K562 (cell line): Measurements from ENCODE around the gene APOLD1. TPM values are rescaled to one million over a fixed set of nuclear protein-coding genes. Genes with fewer than 3 reads are reported as not detected.

Experiments
- ATAC-seq: fragments of 200-7000 bp; cut with Tn5 transposase; 3 replicates; pipeline ENCODE4 v1.9.1; 2020; ENCODE audit warnings: moderate library complexity
- BruUV-seq: library from RNA; stranded (reverse); fragments of 400-500 nt; replicated peaks from 2 replicates; lab custom pipeline; 2021; lab: Mats Ljungman, UMichigan
- CTCF ChIA-PET: fragments of 300-600 bp; formaldehyde crosslinking; extraction: SDS; loops from one replicate; lab custom pipeline; 2021; ENCODE audit warnings: low intra/inter-chr PET ratio; lab: Yijun Ruan, JAX
- POLR2A ChIA-PET: fragments of 300-600, 350-650 bp; sonication (Branson Sonifier 250); formaldehyde crosslinking; extraction: SDS; loops from one replicate; lab custom pipeline; 2021; ENCODE audit warnings: antibody characterized with exemption, inconsistent platforms; lab: Yijun Ruan, JAX
- DNase-seq, 4 experiments: peaks; one replicate each; pipeline versions ENCODE4 v3.0.0 to v3.0.0-alpha.2; 2011 to 2018; ENCODE audit warnings: low spot score in 3 of 4, mixed read lengths in 3 of 4; ENCODE audit errors: extremely low read depth in 1 of 4
- FAIRE-seq: peaks from 2 replicates; lab custom pipeline; 2011; peaks lifted over from hg19 to GRCh38; lab: Jason Lieb, UNC
- H2AFZ ChIP-seq: 2 replicates; pipeline ENCODE4 v1.6.0; 2011; ENCODE audit warnings: low read depth, low read length, control low read depth, inconsistent platforms
- H3K27ac ChIP-seq: fragments of 200-600 bp; 3 replicates; pipeline ENCODE4 v1.8.0; 2011; ENCODE audit warnings: low read depth, mild to moderate bottlenecking, control low read depth, inconsistent platforms, low read length, moderate library complexity, mixed read lengths; ENCODE audit errors: extremely low read depth
- H3K27me3 ChIP-seq, 2 experiments: fragments of 300-600 bp in 1 of 2; 2 replicates in 1 of 2; 3 replicates in 1 of 2; pipeline versions ENCODE4 v1.6.0 to v1.8.0; 2011; ENCODE audit warnings: inconsistent platforms in 2 of 2, low read length in 2 of 2, mild to moderate bottlenecking in 1 of 2, mixed read lengths in 1 of 2, moderate library complexity in 1 of 2; ENCODE audit not compliant: control insufficient read depth in 2 of 2, insufficient read depth in 2 of 2
- H3K36me3 ChIP-seq: fragments of 300-600 bp; 3 replicates; pipeline ENCODE4 v1.8.0; 2011; ENCODE audit warnings: mild to moderate bottlenecking, low read length, inconsistent platforms; ENCODE audit not compliant: control insufficient read depth, insufficient read depth
- H3K4me1 ChIP-seq, 2 experiments: fragments of 200-600 bp in 1 of 2; replicated peaks in 1 of 2; 2 replicates in 1 of 2; 3 replicates in 1 of 2; pipeline versions ENCODE4 v1.5.1 to v1.8.0; 2011; ENCODE audit warnings: inconsistent platforms in 2 of 2, low read length in 2 of 2, mild to moderate bottlenecking in 1 of 2, mixed read lengths in 1 of 2, moderate library complexity in 1 of 2; ENCODE audit not compliant: control insufficient read depth in 2 of 2, insufficient read depth in 2 of 2
- H3K4me2 ChIP-seq: 2 replicates; pipeline ENCODE4 v1.6.1; 2011; ENCODE audit warnings: low read length, control low read depth, inconsistent platforms, mixed read lengths; ENCODE audit not compliant: insufficient read depth
- H3K4me3 ChIP-seq: fragments of 200-600 bp; sonication (generic), shearing (Covaris generic); 2 replicates; pipeline ENCODE4 v1.5.1; 2016; ENCODE audit warnings: control low read depth, inconsistent platforms
- H3K79me2 ChIP-seq: fragments of 200-600 bp; 3 replicates; pipeline ENCODE4 v1.8.0; 2011; ENCODE audit warnings: low read length, inconsistent platforms; ENCODE audit not compliant: control insufficient read depth, insufficient read depth
- H3K9ac ChIP-seq, 2 experiments: 2 replicates each; pipeline versions ENCODE4 v1.6.0 to v1.6.1; 2011; ENCODE audit warnings: low read depth in 2 of 2, low read length in 2 of 2, control low read depth in 1 of 2, inconsistent platforms in 1 of 2, mild to moderate bottlenecking in 1 of 2, mixed read lengths in 1 of 2; ENCODE audit not compliant: insufficient read depth in 1 of 2
- H3K9me1 ChIP-seq: one replicate; pipeline ENCODE4 v1.6.0; 2011; ENCODE audit warnings: inconsistent platforms, mild to moderate bottlenecking, low read length, moderate library complexity; ENCODE audit not compliant: control insufficient read depth, insufficient read depth
- H3K9me3 ChIP-seq: replicated peaks from 2 replicates; pipeline ENCODE4 v1.5.1; 2011; ENCODE audit warnings: low read depth, low read length, inconsistent platforms; ENCODE audit not compliant: control insufficient read depth, insufficient read depth
- H4K20me1 ChIP-seq: replicated peaks from 2 replicates; pipeline ENCODE4 v1.6.1; 2011; ENCODE audit warnings: low read length, inconsistent platforms, mixed read lengths; ENCODE audit not compliant: control insufficient read depth, insufficient read depth
- HDGF ChIP-seq: fragments of 450-650 bp; IDR thresholded peaks from 2 replicates; pipeline ENCODE4 v1.6.1; 2016
- RBBP5 ChIP-seq: fragments of 200-600 bp; sonication (generic); IDR thresholded peaks from 2 replicates; pipeline ENCODE4 v1.6.1; 2012; ENCODE audit warnings: borderline replicate concordance, mild to moderate bottlenecking, low read length, control low read depth, inconsistent platforms; ENCODE audit not compliant: insufficient read depth, poor library complexity, severe bottlenecking
- RBM34 ChIP-seq: fragments of 200-400 bp; formaldehyde crosslinking; IDR thresholded peaks from 2 replicates; pipeline ENCODE4 v1.6.1; 2018; ENCODE audit warnings: low read length, borderline replicate concordance; ENCODE audit not compliant: insufficient read depth
- SIN3A ChIP-seq, 2 experiments: fragments of 150-350 bp in 1 of 2; IDR thresholded peaks; 2 replicates each; pipeline ENCODE4 v1.6.1; 2011 to 2016; ENCODE audit warnings: borderline replicate concordance in 2 of 2, low read depth in 2 of 2, low read length in 2 of 2, mild to moderate bottlenecking in 2 of 2, moderate library complexity in 2 of 2; ENCODE audit not compliant: control insufficient read depth in 1 of 2
- SPI1 ChIP-seq: IDR thresholded peaks from 2 replicates; pipeline ENCODE4 v1.6.1; 2011; ENCODE audit warnings: low read depth, low read length, control low read depth, borderline replicate concordance
- TRIM28 ChIP-seq: fragments of 450-650 bp; IDR thresholded peaks from 2 replicates; pipeline ENCODE4 v1.6.1; 2017
- ZNF165 ChIP-seq: fragments of 250-450 bp; sonication (Bioruptor Pico); IDR thresholded peaks from 2 replicates; pipeline ENCODE4 v1.4.0; 2020; ENCODE audit warnings: borderline replicate concordance
- WGBS: fragments of 100-300 bp; shearing (Covaris generic); methylation state at CpG from one replicate; pipeline ENCODE4 v1.1.6; 2016; ENCODE audit warnings: low coverage, mixed read lengths; ENCODE audit not compliant: insufficient coverage; ENCODE audit errors: missing lambda C conversion rate; 5-methylcytosine and 5-hydroxymethylcytosine counted together
- in situ Hi-C: fragments of 300-500 bp; cut with MboI; formaldehyde crosslinking; loops from 4 replicates; pipeline ENCODE4 v1.15.0; 2018; ENCODE audit warnings: inconsistent platforms, mixed read lengths
- intact Hi-C: fragments of 100-400 bp; cut with micrococcal nuclease; formaldehyde crosslinking; loops from 2 replicates; pipeline ENCODE4 v1.14.2; 2022
- polyA plus RNA-seq, 8 experiments: library from polyadenylated mRNA; depleted of rRNA in 4 of 8; stranded (reverse) in 5 of 8; unstranded in 3 of 8; fragments of >200 nt; fragmentation: Nextera tagmentation in 2 of 8; fragmentation: Illumina TruSeq in 1 of 8; extraction: Ambion mirVana in 2 of 8; extraction: Trizol in 1 of 8; gene quantifications; 2 replicates each; pipeline versions ENCODE4 v1.2.1 to v1.2.3, GENCODE V29; 2011 to 2014; ENCODE audit warnings: inconsistent platforms in 1 of 8, missing spikeins in 1 of 8
- total RNA-seq, 7 experiments: library from RNA; depleted of rRNA in 6 of 7; stranded (reverse); fragments of >200 nt in 6 of 7; fragmentation: Illumina TruSeq in 2 of 7; extraction: Trizol in 2 of 7; gene quantifications; 2 replicates each; pipeline versions ENCODE4 v1.2.1 to v1.2.3, GENCODE V29; 2011 to 2021; ENCODE audit warnings: low replicate concordance in 1 of 7
- TF ChIP-seq, protein P1 (sequence below): fragments of 200-800 bp; sonication (Bioruptor generic); IDR thresholded peaks from 2 replicates; pipeline ENCODE4 v1.6.1; 2017; ENCODE audit warnings: missing genetic modification characterization, missing compliant biosample characterization
- TF ChIP-seq, protein P2 (sequence below): fragments of 200-800 bp; sonication (Bioruptor generic); IDR thresholded peaks from 2 replicates; pipeline ENCODE4 v1.6.1; 2016; ENCODE audit warnings: missing genetic modification characterization, missing compliant biosample characterization
- TF ChIP-seq, protein P3 (sequence below): sonication (generic); formaldehyde crosslinking; IDR thresholded peaks from 2 replicates; pipeline ENCODE4 v1.8.0; 2022; ENCODE audit warnings: missing genetic modification reagents, mild to moderate bottlenecking, borderline replicate concordance
- TF ChIP-seq, protein P4 (sequence below): fragments of 250-450 bp; sonication (Bioruptor Pico); IDR thresholded peaks from 2 replicates; pipeline ENCODE4 v1.8.0; 2021; ENCODE audit warnings: borderline replicate concordance, mild to moderate bottlenecking, moderate library complexity; ENCODE audit not compliant: poor library complexity, severe bottlenecking

Gene APOLD1
- total and polyA plus RNA-seq, 9 of the 15 experiments (the other 6 are each of a cell fraction or from before 2014, with no cell fraction given), result 0.28 to 1.1 (median 0.61) TPM

DNA sequence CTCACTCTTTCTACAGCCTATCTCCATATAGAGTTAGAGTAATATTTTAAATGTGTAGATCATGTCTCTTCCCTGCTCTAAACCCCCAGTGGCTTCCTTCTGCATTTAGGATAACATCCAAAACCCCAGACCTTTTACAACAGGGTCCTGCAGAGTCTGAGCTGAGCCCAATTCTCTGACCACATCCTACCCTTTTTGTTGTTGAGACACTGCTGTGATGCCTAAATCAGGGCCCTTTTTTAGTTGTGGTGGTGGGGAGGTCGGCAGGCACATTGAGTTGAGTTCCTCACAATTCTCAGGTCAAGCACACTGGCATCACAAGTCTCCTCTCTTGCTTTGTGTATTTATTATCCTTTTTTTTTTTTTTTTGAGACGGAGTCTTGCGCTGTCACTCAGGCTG is 25.9 kb downstream of the APOLD1 start:
- 36% methylated on average over 1 of the region's 3 CpGs for WGBS
- H3K27me3 ChIP-seq, result no peaks in the 10 kb centered on the region
- intact Hi-C loops (no loop called here), in situ Hi-C loops (no loop called here)
- H3K36me3 ChIP-seq, result peaks cover 16% of the 10 kb centered on the region; the same call in 2 of the 3 replicates
- H3K9ac ChIP-seq, result no peak overlapping the region
- no peak overlapping the region for H2AFZ ChIP-seq
- TF ChIP-seq ZNF165 (CRISPR knock-in tag) (no peak), HDGF (no peak), TRIM28 (no peak), SPI1 (no peak), RBBP5 (no peak), SIN3A (IDR thresholded peaks at IDR 0.05; ENCODE audit: borderline replicate concordance in 2 of 2, control insufficient read depth in 1 of 2, low read depth in 2 of 2, low read length in 2 of 2) (no peak), RBM34 (no peak)
- TF ChIP-seq, protein P1, sequence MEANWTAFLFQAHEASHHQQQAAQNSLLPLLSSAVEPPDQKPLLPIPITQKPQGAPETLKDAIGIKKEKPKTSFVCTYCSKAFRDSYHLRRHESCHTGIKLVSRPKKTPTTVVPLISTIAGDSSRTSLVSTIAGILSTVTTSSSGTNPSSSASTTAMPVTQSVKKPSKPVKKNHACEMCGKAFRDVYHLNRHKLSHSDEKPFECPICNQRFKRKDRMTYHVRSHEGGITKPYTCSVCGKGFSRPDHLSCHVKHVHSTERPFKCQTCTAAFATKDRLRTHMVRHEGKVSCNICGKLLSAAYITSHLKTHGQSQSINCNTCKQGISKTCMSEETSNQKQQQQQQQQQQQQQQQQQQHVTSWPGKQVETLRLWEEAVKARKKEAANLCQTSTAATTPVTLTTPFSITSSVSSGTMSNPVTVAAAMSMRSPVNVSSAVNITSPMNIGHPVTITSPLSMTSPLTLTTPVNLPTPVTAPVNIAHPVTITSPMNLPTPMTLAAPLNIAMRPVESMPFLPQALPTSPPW (CRISPR knock-in tag), result no peak
- TF ChIP-seq, protein P2, sequence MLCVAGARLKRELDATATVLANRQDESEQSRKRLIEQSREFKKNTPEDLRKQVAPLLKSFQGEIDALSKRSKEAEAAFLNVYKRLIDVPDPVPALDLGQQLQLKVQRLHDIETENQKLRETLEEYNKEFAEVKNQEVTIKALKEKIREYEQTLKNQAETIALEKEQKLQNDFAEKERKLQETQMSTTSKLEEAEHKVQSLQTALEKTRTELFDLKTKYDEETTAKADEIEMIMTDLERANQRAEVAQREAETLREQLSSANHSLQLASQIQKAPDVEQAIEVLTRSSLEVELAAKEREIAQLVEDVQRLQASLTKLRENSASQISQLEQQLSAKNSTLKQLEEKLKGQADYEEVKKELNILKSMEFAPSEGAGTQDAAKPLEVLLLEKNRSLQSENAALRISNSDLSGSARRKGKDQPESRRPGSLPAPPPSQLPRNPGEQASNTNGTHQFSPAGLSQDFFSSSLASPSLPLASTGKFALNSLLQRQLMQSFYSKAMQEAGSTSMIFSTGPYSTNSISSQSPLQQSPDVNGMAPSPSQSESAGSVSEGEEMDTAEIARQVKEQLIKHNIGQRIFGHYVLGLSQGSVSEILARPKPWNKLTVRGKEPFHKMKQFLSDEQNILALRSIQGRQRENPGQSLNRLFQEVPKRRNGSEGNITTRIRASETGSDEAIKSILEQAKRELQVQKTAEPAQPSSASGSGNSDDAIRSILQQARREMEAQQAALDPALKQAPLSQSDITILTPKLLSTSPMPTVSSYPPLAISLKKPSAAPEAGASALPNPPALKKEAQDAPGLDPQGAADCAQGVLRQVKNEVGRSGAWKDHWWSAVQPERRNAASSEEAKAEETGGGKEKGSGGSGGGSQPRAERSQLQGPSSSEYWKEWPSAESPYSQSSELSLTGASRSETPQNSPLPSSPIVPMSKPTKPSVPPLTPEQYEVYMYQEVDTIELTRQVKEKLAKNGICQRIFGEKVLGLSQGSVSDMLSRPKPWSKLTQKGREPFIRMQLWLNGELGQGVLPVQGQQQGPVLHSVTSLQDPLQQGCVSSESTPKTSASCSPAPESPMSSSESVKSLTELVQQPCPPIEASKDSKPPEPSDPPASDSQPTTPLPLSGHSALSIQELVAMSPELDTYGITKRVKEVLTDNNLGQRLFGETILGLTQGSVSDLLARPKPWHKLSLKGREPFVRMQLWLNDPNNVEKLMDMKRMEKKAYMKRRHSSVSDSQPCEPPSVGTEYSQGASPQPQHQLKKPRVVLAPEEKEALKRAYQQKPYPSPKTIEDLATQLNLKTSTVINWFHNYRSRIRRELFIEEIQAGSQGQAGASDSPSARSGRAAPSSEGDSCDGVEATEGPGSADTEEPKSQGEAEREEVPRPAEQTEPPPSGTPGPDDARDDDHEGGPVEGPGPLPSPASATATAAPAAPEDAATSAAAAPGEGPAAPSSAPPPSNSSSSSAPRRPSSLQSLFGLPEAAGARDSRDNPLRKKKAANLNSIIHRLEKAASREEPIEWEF (CRISPR knock-in tag), result no peak
- TF ChIP-seq, protein P3, sequence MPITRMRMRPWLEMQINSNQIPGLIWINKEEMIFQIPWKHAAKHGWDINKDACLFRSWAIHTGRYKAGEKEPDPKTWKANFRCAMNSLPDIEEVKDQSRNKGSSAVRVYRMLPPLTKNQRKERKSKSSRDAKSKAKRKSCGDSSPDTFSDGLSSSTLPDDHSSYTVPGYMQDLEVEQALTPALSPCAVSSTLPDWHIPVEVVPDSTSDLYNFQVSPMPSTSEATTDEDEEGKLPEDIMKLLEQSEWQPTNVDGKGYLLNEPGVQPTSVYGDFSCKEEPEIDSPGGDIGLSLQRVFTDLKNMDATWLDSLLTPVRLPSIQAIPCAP (CRISPR knock-in tag), result no peak
- TF ChIP-seq, protein P4, sequence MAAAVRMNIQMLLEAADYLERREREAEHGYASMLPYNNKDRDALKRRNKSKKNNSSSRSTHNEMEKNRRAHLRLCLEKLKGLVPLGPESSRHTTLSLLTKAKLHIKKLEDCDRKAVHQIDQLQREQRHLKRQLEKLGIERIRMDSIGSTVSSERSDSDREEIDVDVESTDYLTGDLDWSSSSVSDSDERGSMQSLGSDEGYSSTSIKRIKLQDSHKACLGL (CRISPR knock-in tag), result no peak
- peaks cover 32% of the 10 kb centered on the region for H3K79me2 ChIP-seq
- DNase-seq, result no peak
- POLR2A ChIA-PET, result interaction anchor here (0.6 to 1.2 kb wide), 2 partner anchors 23 to 62 kb away, joined by 3 to 4 read pairs; no protein-coding TSS in a partner anchor
- H3K4me3 ChIP-seq, result no peak overlapping the region
- no peaks in the 10 kb centered on the region for H3K9me3 ChIP-seq
- H3K27ac ChIP-seq, result no peak overlapping the region
- H3K4me2 ChIP-seq, result no peak overlapping the region
- FAIRE-seq, result no peak
- ATAC-seq, result no peak
- H3K4me1 ChIP-seq, result peaks cover 11 to 23% of the 10 kb centered on the region in 2 experiments; a peak in 4 of 5 replicates
- CTCF ChIA-PET, result no interaction called here
- H3K9me1 ChIP-seq, result no peaks in the 10 kb centered on the region
- H4K20me1 ChIP-seq, result no peaks in the 10 kb centered on the region
- BruUV-seq, result no TSS peak
